ENCODE measurements around the gene MAP3K19. TPM values are rescaled to one million over a fixed set of nuclear protein-coding genes. Genes with fewer than 3 reads are reported as not detected.

MAP3K19 gene
- total RNA-seq, 1 experiment from 2014 or later: not detected

DNA sequence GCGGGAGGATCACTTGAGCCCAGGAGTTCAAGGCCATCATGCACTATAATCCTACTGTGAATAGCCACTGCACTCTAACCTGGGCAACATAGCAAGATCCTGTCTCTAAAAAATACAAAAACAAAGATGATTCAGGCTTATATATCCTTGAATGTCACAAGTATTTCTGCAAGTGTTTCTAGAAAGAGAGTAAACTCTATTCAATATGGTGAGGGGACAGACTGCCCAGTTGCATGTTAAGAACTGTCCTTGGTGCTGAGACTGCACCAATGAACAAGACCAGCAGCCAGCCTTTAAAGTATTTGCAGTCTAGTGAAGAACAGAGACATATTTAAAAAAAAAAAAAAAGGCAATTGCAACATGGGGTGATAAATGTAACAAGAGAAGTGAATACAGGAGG is 16.4 kb downstream of the MAP3K19 start:
- Histone ChIP-seq H2AFZ (ENCODE audit: low read length) (no peak overlapping the region), H3K9me2 (replicated peaks; ENCODE audit: low read length) (no peaks in the 10 kb centered on the region), H3K36me3 (ENCODE audit: low read depth, low read length) (no peaks in the 10 kb centered on the region), H3K4me2 (ENCODE audit: low read length) (no peak overlapping the region), H3K4me3 (ENCODE audit: low read length) (no peak overlapping the region), H3K4me1 (ENCODE audit: insufficient read depth, low read length) (no peaks in the 10 kb centered on the region), H3K27ac (ENCODE audit: low read length) (no peak overlapping the region), H3K9me3 (ENCODE audit: low read length) (no peaks in the 10 kb centered on the region), H3K79me2 (ENCODE audit: low read length) (no peaks in the 10 kb centered on the region), H3K9ac (ENCODE audit: low read length) (no peak overlapping the region), H4K20me1 (ENCODE audit: low read length) (no peaks in the 10 kb centered on the region), H3K27me3 (ENCODE audit: low read length) (no peaks in the 10 kb centered on the region), H3F3A (ENCODE audit: low read length, unreplicated experiment) (no peaks in the 10 kb centered on the region)
- TF ChIP-seq, protein P1, sequence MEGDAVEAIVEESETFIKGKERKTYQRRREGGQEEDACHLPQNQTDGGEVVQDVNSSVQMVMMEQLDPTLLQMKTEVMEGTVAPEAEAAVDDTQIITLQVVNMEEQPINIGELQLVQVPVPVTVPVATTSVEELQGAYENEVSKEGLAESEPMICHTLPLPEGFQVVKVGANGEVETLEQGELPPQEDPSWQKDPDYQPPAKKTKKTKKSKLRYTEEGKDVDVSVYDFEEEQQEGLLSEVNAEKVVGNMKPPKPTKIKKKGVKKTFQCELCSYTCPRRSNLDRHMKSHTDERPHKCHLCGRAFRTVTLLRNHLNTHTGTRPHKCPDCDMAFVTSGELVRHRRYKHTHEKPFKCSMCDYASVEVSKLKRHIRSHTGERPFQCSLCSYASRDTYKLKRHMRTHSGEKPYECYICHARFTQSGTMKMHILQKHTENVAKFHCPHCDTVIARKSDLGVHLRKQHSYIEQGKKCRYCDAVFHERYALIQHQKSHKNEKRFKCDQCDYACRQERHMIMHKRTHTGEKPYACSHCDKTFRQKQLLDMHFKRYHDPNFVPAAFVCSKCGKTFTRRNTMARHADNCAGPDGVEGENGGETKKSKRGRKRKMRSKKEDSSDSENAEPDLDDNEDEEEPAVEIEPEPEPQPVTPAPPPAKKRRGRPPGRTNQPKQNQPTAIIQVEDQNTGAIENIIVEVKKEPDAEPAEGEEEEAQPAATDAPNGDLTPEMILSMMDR (conservative IDR thresholded peaks at IDR 0.05; ENCODE audit: low read depth, low read length): no peak
- TF ChIP-seq EZH2 (IDR thresholded peaks at IDR 0.05; ENCODE audit: low read length, unreplicated experiment) (no peak), EZH2phosphoT487 (IDR thresholded peaks at IDR 0.05; ENCODE audit: borderline replicate concordance, low read length) (no peak)
- peak; percentile 39 for DNase-seq
- ATAC-seq: no peak
- CTCF ChIA-PET: no interaction called here
- BruUV-seq (replicated peaks): no TSS peak
- intact Hi-C loops (cut with micrococcal nuclease): no loop called here
- POLR2A ChIA-PET (ENCODE audit: unreplicated experiment): no interaction called here

DNA sequence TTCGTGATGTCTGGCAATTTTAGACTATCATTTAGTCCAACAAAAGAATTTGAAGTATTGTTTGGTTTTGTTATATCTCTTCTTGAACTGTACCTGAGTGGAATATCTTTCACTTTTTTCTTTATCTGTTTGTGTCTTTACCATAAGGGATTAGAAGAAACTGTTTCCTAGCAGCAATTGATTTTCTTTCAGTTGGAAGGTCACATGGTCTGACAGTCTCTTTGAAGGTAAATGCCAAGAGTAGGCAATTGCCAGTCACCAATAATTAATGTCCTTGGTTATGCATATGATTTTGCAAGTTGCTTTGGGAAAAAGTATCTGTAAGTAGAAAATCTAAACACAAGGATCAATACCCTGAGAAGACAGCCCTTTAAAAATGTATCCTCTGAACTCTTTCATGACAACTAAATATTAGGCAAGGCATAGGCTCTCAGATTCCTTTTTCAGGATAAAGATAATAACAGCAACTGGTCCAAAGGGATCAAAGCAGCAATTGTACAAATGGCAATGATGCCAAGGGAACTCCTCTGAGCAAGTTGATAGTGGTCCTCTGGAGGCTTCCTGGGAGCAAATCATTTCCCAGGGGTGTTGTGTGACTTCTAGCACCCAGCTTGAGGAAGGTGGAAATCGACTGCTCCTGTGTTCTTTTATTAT is 17.6 kb downstream of the MAP3K19 start:
- no peak for DNase-seq
- no peaks in the 10 kb centered on the region for H3K79me2 ChIP-seq (ENCODE audit: low read length)
- H3K9me3 ChIP-seq (ENCODE audit: low read length): no peaks in the 10 kb centered on the region
- H3F3A ChIP-seq (ENCODE audit: low read length, unreplicated experiment): no peaks in the 10 kb centered on the region
- no peaks in the 10 kb centered on the region for H3K36me3 ChIP-seq (ENCODE audit: low read depth, low read length)
- no peak overlapping the region for H3K27ac ChIP-seq (ENCODE audit: low read length)
- H3K4me1 ChIP-seq (ENCODE audit: insufficient read depth, low read length): no peaks in the 10 kb centered on the region
- ChIA-PET POLR2A (ENCODE audit: unreplicated experiment) (no interaction called here), CTCF (no interaction called here)
- TF ChIP-seq, protein P1 (conservative IDR thresholded peaks at IDR 0.05; ENCODE audit: low read depth, low read length): no peak
- TF ChIP-seq EZH2phosphoT487 (IDR thresholded peaks at IDR 0.05; ENCODE audit: borderline replicate concordance, low read length): no peak
- TF ChIP-seq EZH2 (IDR thresholded peaks at IDR 0.05; ENCODE audit: low read length, unreplicated experiment): no peak
- no peak overlapping the region for H2AFZ ChIP-seq (ENCODE audit: low read length)
- H4K20me1 ChIP-seq (ENCODE audit: low read length): no peaks in the 10 kb centered on the region
- intact Hi-C loops (cut with micrococcal nuclease): no loop called here
- no peaks in the 10 kb centered on the region for H3K9me2 ChIP-seq (replicated peaks; ENCODE audit: low read length)
- BruUV-seq (replicated peaks): no TSS peak
- no peak overlapping the region for H3K4me3 ChIP-seq (ENCODE audit: low read length)
- no peak overlapping the region for H3K9ac ChIP-seq (ENCODE audit: low read length)
- no peak for ATAC-seq
- H3K27me3 ChIP-seq (ENCODE audit: low read length): no peaks in the 10 kb centered on the region
- H3K4me2 ChIP-seq (ENCODE audit: low read length): no peak overlapping the region

DNA sequence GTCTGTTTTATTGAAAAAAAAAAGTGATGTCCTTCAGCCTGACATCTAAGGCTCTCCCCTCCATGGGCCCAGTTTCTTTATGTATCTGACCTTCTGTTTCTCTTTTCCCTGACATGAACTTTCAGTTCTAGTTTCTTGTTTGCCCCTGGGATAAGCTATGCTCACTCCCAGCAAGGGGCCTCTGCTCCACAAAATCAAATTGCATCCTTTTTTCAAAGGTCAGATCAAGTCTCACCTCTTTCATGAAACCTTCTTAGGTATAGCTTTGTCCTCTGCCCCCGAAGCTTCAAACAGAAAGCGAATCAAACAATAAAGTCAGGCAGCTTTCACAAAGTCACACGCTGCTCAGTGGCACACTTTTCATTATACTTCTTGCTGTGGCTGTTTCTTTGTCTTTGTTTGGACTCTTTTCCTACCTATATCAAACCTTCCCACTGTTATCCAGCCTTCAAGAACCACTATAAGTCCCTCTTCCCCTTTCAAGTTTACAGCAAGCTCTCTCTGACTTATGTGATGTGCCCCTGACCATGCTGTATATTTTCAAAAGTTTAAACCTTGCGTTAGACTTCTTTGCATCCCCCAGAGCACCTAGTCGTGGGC is 23.3 kb downstream of the MAP3K19 start:
- Histone ChIP-seq H3K27me3 (ENCODE audit: low read length) (no peaks in the 10 kb centered on the region), H3K9ac (ENCODE audit: low read length) (no peak overlapping the region), H3K4me1 (ENCODE audit: insufficient read depth, low read length) (no peaks in the 10 kb centered on the region), H4K20me1 (ENCODE audit: low read length) (no peaks in the 10 kb centered on the region), H3K27ac (ENCODE audit: low read length) (no peak overlapping the region), H3K79me2 (ENCODE audit: low read length) (no peaks in the 10 kb centered on the region), H3K9me3 (ENCODE audit: low read length) (no peaks in the 10 kb centered on the region), H3K4me3 (ENCODE audit: low read length) (no peak overlapping the region), H3K4me2 (ENCODE audit: low read length) (no peak overlapping the region), H3K36me3 (ENCODE audit: low read depth, low read length) (no peaks in the 10 kb centered on the region), H2AFZ (ENCODE audit: low read length) (no peak overlapping the region), H3K9me2 (replicated peaks; ENCODE audit: low read length) (no peaks in the 10 kb centered on the region), H3F3A (ENCODE audit: low read length, unreplicated experiment) (no peaks in the 10 kb centered on the region)
- POLR2A ChIA-PET (ENCODE audit: unreplicated experiment): no interaction called here
- TF ChIP-seq EZH2phosphoT487 (IDR thresholded peaks at IDR 0.05; ENCODE audit: borderline replicate concordance, low read length) (no peak), EZH2 (IDR thresholded peaks at IDR 0.05; ENCODE audit: low read length, unreplicated experiment) (no peak)
- TF ChIP-seq, protein P1 (conservative IDR thresholded peaks at IDR 0.05; ENCODE audit: low read depth, low read length): no peak
- CTCF ChIA-PET: no interaction called here
- intact Hi-C loops (cut with micrococcal nuclease): no loop called here
- DNase-seq: no peak
- no peak for ATAC-seq
- BruUV-seq (replicated peaks): no TSS peak
